ENCODE measurements around the gene GAPDHS. TPM values are rescaled to one million over a fixed set of nuclear protein-coding genes. Genes with fewer than 3 reads are reported as not detected.

Gene GAPDHS
- total RNA-seq, 1 experiment from 2014 or later: not detected

DNA sequence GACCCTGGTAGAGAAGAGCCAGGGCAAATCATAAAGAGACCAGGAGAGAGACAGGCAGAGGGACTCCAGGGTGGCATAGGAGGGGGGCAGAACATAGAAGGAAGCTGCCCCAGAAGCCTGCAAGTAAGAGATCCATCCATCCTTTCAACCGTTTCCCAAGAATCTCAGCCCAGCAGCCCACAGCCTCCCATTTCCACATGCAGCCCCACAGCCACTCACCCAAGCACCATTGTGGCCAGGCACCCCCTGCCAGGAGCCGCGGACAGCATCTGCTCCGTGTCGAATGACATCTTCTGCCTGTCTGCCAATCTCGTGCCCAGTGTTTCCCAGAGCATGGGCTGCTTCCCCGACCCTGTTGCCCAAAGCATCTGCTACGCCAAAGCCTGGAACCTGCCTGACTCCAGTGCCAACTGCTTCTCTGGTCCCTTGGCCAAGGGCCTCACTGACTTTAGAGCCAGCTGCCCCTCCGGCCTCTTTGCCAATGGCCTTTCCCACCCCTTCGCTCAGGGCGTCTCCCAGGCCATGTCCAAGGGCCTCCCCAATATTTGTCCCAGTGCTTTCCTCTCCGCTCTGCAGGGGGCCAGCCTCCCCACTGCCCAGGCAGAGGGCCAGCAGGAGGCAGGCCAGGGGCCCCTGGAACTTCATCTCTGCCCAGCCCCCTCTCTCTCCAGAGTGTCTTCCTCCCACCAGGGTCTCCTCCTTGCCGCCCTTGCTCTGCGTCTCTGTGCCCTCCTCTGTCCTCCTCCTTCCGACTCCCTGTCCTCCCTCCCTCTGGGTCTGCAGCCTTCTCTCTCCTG is 20.2 kb upstream of the GAPDHS start:
- CTCF ChIA-PET: no interaction called here
- H3K4me1 ChIP-seq (ENCODE audit: control insufficient read depth in 1 of 2, insufficient read depth in 2 of 2, low read length in 2 of 2): peaks cover 19 to 47% of the 10 kb centered on the region in 2 experiments
- ATAC-seq: no peak
- peak overlapping the region; percentile 39; the same call in 1 of the 2 replicates for H3K9ac ChIP-seq (ENCODE audit: low read length)
- intact Hi-C loops (cut with micrococcal nuclease): no loop called here
- no peak for TF ChIP-seq EZH2 (IDR thresholded peaks at IDR 0.05)
- no peak for TF ChIP-seq FOSL1 (IDR thresholded peaks at IDR 0.05; ENCODE audit: low read depth)
- TF ChIP-seq POLR2AphosphoS5 (IDR thresholded peaks at IDR 0.05; ENCODE audit: low read depth, low read length): no peak
- TF ChIP-seq, protein P1, sequence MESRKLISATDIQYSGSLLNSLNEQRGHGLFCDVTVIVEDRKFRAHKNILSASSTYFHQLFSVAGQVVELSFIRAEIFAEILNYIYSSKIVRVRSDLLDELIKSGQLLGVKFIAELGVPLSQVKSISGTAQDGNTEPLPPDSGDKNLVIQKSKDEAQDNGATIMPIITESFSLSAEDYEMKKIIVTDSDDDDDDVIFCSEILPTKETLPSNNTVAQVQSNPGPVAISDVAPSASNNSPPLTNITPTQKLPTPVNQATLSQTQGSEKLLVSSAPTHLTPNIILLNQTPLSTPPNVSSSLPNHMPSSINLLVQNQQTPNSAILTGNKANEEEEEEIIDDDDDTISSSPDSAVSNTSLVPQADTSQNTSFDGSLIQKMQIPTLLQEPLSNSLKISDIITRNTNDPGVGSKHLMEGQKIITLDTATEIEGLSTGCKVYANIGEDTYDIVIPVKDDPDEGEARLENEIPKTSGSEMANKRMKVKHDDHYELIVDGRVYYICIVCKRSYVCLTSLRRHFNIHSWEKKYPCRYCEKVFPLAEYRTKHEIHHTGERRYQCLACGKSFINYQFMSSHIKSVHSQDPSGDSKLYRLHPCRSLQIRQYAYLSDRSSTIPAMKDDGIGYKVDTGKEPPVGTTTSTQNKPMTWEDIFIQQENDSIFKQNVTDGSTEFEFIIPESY (IDR thresholded peaks at IDR 0.05; ENCODE audit: extremely low read depth, insufficient replicate concordance, low read length): no peak
- TF ChIP-seq, protein P2, sequence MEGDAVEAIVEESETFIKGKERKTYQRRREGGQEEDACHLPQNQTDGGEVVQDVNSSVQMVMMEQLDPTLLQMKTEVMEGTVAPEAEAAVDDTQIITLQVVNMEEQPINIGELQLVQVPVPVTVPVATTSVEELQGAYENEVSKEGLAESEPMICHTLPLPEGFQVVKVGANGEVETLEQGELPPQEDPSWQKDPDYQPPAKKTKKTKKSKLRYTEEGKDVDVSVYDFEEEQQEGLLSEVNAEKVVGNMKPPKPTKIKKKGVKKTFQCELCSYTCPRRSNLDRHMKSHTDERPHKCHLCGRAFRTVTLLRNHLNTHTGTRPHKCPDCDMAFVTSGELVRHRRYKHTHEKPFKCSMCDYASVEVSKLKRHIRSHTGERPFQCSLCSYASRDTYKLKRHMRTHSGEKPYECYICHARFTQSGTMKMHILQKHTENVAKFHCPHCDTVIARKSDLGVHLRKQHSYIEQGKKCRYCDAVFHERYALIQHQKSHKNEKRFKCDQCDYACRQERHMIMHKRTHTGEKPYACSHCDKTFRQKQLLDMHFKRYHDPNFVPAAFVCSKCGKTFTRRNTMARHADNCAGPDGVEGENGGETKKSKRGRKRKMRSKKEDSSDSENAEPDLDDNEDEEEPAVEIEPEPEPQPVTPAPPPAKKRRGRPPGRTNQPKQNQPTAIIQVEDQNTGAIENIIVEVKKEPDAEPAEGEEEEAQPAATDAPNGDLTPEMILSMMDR (IDR thresholded peaks at IDR 0.05 in 2 of 3, conservative IDR thresholded peaks at IDR 0.05 in 1 of 3; ENCODE audit: borderline replicate concordance in 1 of 3, insufficient read depth in 1 of 3, low read depth in 2 of 3, low read length in 2 of 3): no peak
- no peak for TF ChIP-seq ELF1 (IDR thresholded peaks at IDR 0.05; ENCODE audit: borderline replicate concordance, low read depth)
- no peak for TF ChIP-seq ZFX (IDR thresholded peaks at IDR 0.05)
- TF ChIP-seq POLR2A (IDR thresholded peaks at IDR 0.05; ENCODE audit: borderline replicate concordance, extremely low read depth, insufficient read depth, insufficient read length): no peak
- no peak for TF ChIP-seq SIN3A (IDR thresholded peaks at IDR 0.05; ENCODE audit: low read depth)
- 0 out of 4 replicates have a peak overlapping the region, but pooled peaks of 1 of the 2 experiments have one; percentile 37 for H3K4me3 ChIP-seq (replicated peaks in 1 of 2; ENCODE audit: low read depth in 1 of 2, low read length in 2 of 2)
- H3K9me3 ChIP-seq (ENCODE audit: control insufficient read depth in 1 of 2, insufficient read depth in 1 of 2, low read depth in 1 of 2, low read length in 2 of 2): no peaks in the 10 kb centered on the region
- no peak overlapping the region; the same call in 1 of the 2 replicates for H3K27ac ChIP-seq (ENCODE audit: low read depth, low read length)
- RAD21 ChIA-PET (ENCODE audit: low non-redundant PET in 1 of 2, low total read pairs in 2 of 2, uncharacterized antibody in 2 of 2, unreplicated experiment in 2 of 2): no interaction called here
- no peak for DNase-seq (ENCODE audit: low read depth, low spot score)
- BruUV-seq (replicated peaks): no TSS peak
- POLR2A ChIA-PET: no interaction called here
- peaks cover 0 to 6% of the 10 kb centered on the region in 2 experiments; a peak in 1 of 4 replicates for H3K36me3 ChIP-seq (ENCODE audit: control insufficient read depth in 1 of 2, insufficient read depth in 2 of 2, low read length in 2 of 2)
- no peaks in the 10 kb centered on the region for H3K9me2 ChIP-seq (ENCODE audit: insufficient read depth)
- peaks cover 20% of the 10 kb centered on the region for H3K79me2 ChIP-seq (ENCODE audit: insufficient read depth, low read length)
- H3K4me2 ChIP-seq (ENCODE audit: low read length): peak overlapping the region; percentile 64
- no peaks in the 10 kb centered on the region for H4K20me1 ChIP-seq (ENCODE audit: insufficient read depth)
- H2AFZ ChIP-seq (ENCODE audit: low read depth, low read length, poor library complexity, severe bottlenecking): no peak overlapping the region
- H3K27me3 ChIP-seq (ENCODE audit: insufficient read depth, low read length): no peaks in the 10 kb centered on the region
